Bronchial epithelial cell (primary cell): ENCODE results near the gene LYST. TPM values are rescaled to one million over a fixed set of nuclear protein-coding genes. Genes with fewer than 3 reads are reported as not detected.
"Not testable (repeated sequence)": the region's sequence is repeated elsewhere in the genome, so short reads cannot be mapped to it uniquely, and the experiment has no call there.

ENCODE experiments used
- DNase-seq: peaks from one replicate; pipeline ENCODE4 v3.0.0-alpha.2; 2010; ENCODE audit warnings: low read depth
- FAIRE-seq: peaks from 2 replicates; lab custom pipeline; 2011; peaks lifted over from hg19 to GRCh38; lab: Jason Lieb, UNC
- H3K27me3 ChIP-seq: 2 replicates; pipeline ENCODE4 v1.5.1; 2011; ENCODE audit warnings: low read length; ENCODE audit not compliant: control insufficient read depth, insufficient read depth
- H3K36me3 ChIP-seq: 2 replicates; pipeline ENCODE4 v1.5.1; 2011; ENCODE audit warnings: low read length; ENCODE audit not compliant: control insufficient read depth, insufficient read depth
- H3K4me3 ChIP-seq: 2 replicates; pipeline ENCODE4 v1.5.1; 2011; ENCODE audit warnings: mild to moderate bottlenecking, low read depth, low read length, control low read depth
- CTCF ChIP-seq: IDR thresholded peaks from 2 replicates; pipeline ENCODE4 v1.5.1; 2011; ENCODE audit warnings: mild to moderate bottlenecking, moderate library complexity, low read length, control low read depth, inconsistent platforms; ENCODE audit not compliant: insufficient read depth, severe bottlenecking
- total RNA-seq: library from RNA; depleted of rRNA; stranded (reverse); fragments of >200 nt; gene quantifications from 2 replicates; pipeline ENCODE4 v1.2.1, GENCODE V29; 2014

The LYST gene
- total RNA-seq, 1 donor from 2014 or later = 14.0 TPM

GRCh38 chr1:235853653-235854052 lies 13.1 kb downstream of the LYST start:
- FAIRE-seq (no peak), DNase-seq (no peak)
- Histone ChIP-seq H3K4me3 (no peak overlapping the region), H3K36me3 (no peaks in the 10 kb centered on the region), H3K27me3 (no peaks in the 10 kb centered on the region)
- TF ChIP-seq CTCF = no peak

DNA sequence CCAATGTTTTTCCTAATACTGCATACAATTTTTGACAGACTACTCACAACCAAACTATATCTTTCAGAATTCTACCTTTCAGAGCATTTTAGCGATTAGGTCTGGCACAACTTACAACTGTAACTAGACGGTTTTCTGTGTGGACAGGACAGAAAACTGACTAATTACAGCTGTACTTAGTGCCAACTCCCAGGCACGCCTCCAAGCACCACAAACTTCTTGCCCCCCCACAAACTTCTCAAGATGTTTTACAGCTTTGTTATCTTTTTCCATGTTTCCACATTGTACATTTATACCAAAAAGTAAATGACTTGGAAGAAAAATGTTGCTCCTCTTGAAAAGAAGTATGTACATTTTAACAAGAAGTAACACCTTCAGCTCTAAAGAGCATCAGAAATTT lies 13.8 kb downstream of the LYST start:
- no peak for TF ChIP-seq CTCF
- no peak for FAIRE-seq
- H3K4me3 ChIP-seq = no peak overlapping the region
- DNase-seq = no peak
- H3K27me3 ChIP-seq = no peaks in the 10 kb centered on the region
- no peaks in the 10 kb centered on the region for H3K36me3 ChIP-seq

GRCh38 chr1:235851939-235852338 lies 14.8 kb downstream of the LYST start:
- DNase-seq = no peak
- no peak for TF ChIP-seq CTCF

GRCh38 chr1:235848251-235848650 lies 18.5 kb downstream of the LYST start:
- not testable (repeated sequence) for H3K36me3 ChIP-seq, DNase-seq, H3K4me3 ChIP-seq, FAIRE-seq, H3K27me3 ChIP-seq

More at GRCh38 chr1:235851939-235852338, 14.8 kb downstream of the LYST start:
- no peak for FAIRE-seq
- Histone ChIP-seq H3K27me3 (no peaks in the 10 kb centered on the region), H3K36me3 (no peaks in the 10 kb centered on the region), H3K4me3 (no peak overlapping the region)

DNA sequence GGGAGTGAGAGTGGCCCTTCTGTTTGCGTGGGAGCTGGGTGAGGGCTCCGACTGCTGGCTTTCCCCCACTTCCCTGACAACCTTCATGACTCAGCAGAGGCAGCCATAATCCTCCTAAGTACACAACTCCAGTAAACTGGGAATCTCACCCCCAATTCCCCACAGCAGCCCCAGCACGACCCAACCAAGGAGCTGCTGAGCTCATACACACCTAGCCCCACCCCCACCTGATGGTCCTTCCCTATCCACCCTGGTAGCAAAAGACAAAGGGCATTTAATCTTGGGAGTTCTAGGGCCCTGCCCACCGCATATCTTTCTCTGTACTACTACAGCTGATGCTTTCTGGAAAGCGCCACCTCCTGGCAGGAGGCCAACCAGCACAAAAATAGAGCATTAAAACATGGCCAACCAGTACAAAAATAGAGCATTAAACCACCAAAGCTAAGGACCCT lies 21.0 kb downstream of the LYST start:
- H3K36me3 ChIP-seq, H3K4me3 ChIP-seq, H3K27me3 ChIP-seq, DNase-seq, FAIRE-seq: not testable (repeated sequence)

DNA sequence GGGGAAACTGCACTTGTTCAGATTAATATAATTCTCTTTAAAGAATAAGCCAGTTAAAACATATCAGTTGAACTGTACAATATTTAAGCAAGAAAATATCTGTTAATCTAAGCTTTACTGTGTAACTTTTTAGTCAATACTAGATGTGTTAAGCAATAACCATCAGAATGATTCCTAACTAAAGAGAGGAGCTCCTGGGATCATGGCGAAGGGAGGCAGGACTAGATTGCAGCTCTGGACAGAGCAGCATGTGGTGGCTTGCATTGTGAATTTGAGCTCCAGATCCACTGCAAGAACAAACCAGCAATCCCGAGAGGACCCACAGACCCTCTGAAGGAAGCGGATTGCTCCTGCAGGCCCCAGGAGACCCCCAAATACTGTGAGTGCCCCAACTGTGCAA lies 21.9 kb downstream of the LYST start:
- H3K36me3 ChIP-seq = no peaks in the 10 kb centered on the region
- peak; percentile 8 for DNase-seq
- TF ChIP-seq CTCF = no peak
- no peak for FAIRE-seq
- H3K27me3 ChIP-seq = no peaks in the 10 kb centered on the region
- no peak overlapping the region for H3K4me3 ChIP-seq

GRCh38 chr1:235843461-235843961 lies 23.2 kb downstream of the LYST start:
- Histone ChIP-seq H3K36me3 (no peaks in the 10 kb centered on the region), H3K4me3 (no peak overlapping the region), H3K27me3 (no peaks in the 10 kb centered on the region)
- peak; percentile 56 for TF ChIP-seq CTCF
- FAIRE-seq (no peak), DNase-seq (peak; percentile 51)
